ENCODE results near the gene TAF11L5.
"Not testable (repeated sequence)": the region's sequence is repeated elsewhere in the genome, so short reads cannot be mapped to it uniquely, and the experiment has no call there.

- TF ChIP-seq CTCF, EP300, POLR2A (IDR thresholded peaks at IDR 0.05): not testable (repeated sequence)
Observed at GRCh38 chr5:17517526-17517925, 7.5 kb upstream of the TAF11L5 start.
